A673 (cell line): ENCODE results near the gene PLPP1. TPM values are rescaled to one million over a fixed set of nuclear protein-coding genes. Genes with fewer than 3 reads are reported as not detected.

Experiments used
- BruUV-seq: library from RNA; stranded (reverse); fragments of 400-500 nt; replicated peaks from 2 replicates; lab custom pipeline; 2021; lab: Mats Ljungman, UMichigan
- CTCF ChIA-PET: fragments of 300-600 bp; sonication (Branson Sonifier 250); formaldehyde crosslinking; loops from one replicate; lab custom pipeline; 2022; ENCODE audit warnings: antibody characterized with exemption; lab: Charles Lee
- POLR2A ChIA-PET: fragments of 300-600 bp; sonication (Branson Sonifier 250); formaldehyde crosslinking; loops from one replicate; lab custom pipeline; 2022; ENCODE audit warnings: antibody characterized with exemption; ENCODE audit not compliant: low non-redundant PET; lab: Charles Lee
- DNase-seq: peaks from one replicate; pipeline ENCODE4 v3.0.0-alpha.2; 2015; ENCODE audit warnings: low spot score
- H3K27ac ChIP-seq: fragments of 200-600 bp; sonication (generic); 2 replicates; pipeline ENCODE4 v1.5.1; 2016; ENCODE audit warnings: mixed run types, low read depth, mild to moderate bottlenecking, mixed read lengths, antibody characterized with exemption, low read length; ENCODE audit not compliant: poor library complexity, severe bottlenecking
- H3K27me3 ChIP-seq: fragments of 200-600 bp; sonication (generic); replicated peaks from 2 replicates; pipeline ENCODE4 v1.6.1; 2017; ENCODE audit warnings: mixed run types, low read depth, mild to moderate bottlenecking, mixed read lengths, antibody characterized with exemption, low read length; ENCODE audit not compliant: insufficient read depth, poor library complexity
- H3K36me3 ChIP-seq: fragments of 200-600 bp; sonication (generic); 2 replicates; pipeline ENCODE4 v1.6.1; 2016; ENCODE audit warnings: mixed run types, mild to moderate bottlenecking, mixed read lengths, antibody characterized with exemption, low read length; ENCODE audit not compliant: insufficient read depth, poor library complexity, severe bottlenecking
- H3K4me1 ChIP-seq: fragments of 200-600 bp; sonication (generic); 2 replicates; pipeline ENCODE4 v1.6.1; 2017; ENCODE audit warnings: mixed run types, mild to moderate bottlenecking, mixed read lengths, antibody characterized with exemption, low read length; ENCODE audit not compliant: insufficient read depth, poor library complexity, severe bottlenecking
- H3K4me3 ChIP-seq: fragments of 200-600 bp; sonication (generic); 2 replicates; pipeline ENCODE4 v1.5.1; 2016; ENCODE audit warnings: low read depth, mixed run types, mild to moderate bottlenecking, mixed read lengths, low read length; ENCODE audit not compliant: poor library complexity, severe bottlenecking
- H3K9me3 ChIP-seq: fragments of 200-600 bp; sonication (generic); 2 replicates; pipeline ENCODE4 v1.6.1; 2016; ENCODE audit warnings: mixed run types, low read depth, mild to moderate bottlenecking, mixed read lengths, antibody characterized with exemption, low read length; ENCODE audit not compliant: poor library complexity, severe bottlenecking
- CTCF ChIP-seq: fragments of 300-800, 200-600 bp; sonication (generic); conservative IDR thresholded peaks from 2 replicates; pipeline ENCODE4 v1.5.1; 2017; ENCODE audit warnings: low read depth, mild to moderate bottlenecking, antibody characterized with exemption, low read length, moderate library complexity, mixed read lengths
- EZH2 ChIP-seq: fragments of 200-600 bp; sonication (generic); IDR thresholded peaks from 2 replicates; pipeline ENCODE4 v1.6.1; 2017; ENCODE audit warnings: borderline replicate concordance, low read depth, mild to moderate bottlenecking, mixed read lengths, antibody characterized with exemption, low read length; ENCODE audit not compliant: poor library complexity, severe bottlenecking
- intact Hi-C: fragments of 100-400 bp; cut with micrococcal nuclease; formaldehyde crosslinking; loops from one replicate; pipeline ENCODE4 v1.10.0; 2022; ENCODE audit not compliant: unreplicated experiment
- total RNA-seq: library from RNA; stranded (reverse); gene quantifications from 2 replicates; pipeline ENCODE4 v1.2.3, GENCODE V29; 2021

Gene PLPP1
- total RNA-seq, 1 experiment from 2014 or later: 6.7 TPM

DNA sequence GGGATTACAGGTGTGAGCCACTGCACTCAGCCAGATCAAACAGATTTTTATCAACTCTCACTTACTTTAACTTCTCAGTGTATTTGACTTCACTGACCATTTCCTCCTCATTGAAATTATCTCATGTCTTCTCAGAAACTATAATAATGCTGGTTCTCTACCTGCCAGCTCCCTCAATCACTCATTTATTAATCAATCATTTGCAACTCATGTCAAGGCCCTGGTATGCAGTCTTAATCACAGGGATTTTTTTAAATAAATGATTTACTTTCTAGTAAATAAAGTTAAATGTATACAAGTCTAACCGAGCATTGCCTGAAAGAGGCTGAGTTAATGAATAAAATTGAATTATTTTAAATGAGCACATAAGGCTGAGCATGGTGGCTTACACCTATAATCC is 63.3 kb downstream of the PLPP1 start:
- intact Hi-C loops: no loop called here

DNA sequence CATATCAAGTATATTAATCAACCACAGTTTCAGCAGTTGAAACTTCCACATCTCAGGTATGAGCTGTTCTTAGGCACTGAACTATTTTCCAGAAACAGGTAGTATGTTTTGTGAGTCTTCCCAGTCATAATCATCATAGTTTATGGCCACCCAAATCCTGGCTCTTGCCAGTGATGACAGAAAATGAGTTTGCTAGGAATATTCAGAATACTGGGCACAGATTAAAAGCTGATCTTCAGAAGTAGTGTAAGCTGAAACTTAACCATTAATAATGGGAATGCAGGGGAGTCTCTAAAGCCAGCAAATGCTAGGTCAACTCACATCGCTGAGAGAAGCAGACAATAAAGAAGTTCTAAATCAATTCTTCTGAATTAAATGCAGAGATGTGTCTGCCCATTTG is 64.5 kb downstream of the PLPP1 start:
- no peaks in the 10 kb centered on the region for H3K36me3 ChIP-seq
- TF ChIP-seq CTCF (no peak), EZH2 (no peak)
- intact Hi-C loops: no loop called here
- H3K27ac ChIP-seq: no peak overlapping the region
- H3K4me1 ChIP-seq: no peaks in the 10 kb centered on the region
- ChIA-PET CTCF (no interaction called here), POLR2A (interaction anchor here (0.7 kb wide), 1 partner anchor 167 kb away, joined by 3 read pairs; no protein-coding TSS in a partner anchor)
- H3K4me3 ChIP-seq: no peak overlapping the region
- DNase-seq: no peak
- no peaks in the 10 kb centered on the region for H3K9me3 ChIP-seq
- no peaks in the 10 kb centered on the region for H3K27me3 ChIP-seq
- no TSS peak for BruUV-seq

More for the DNA sequence above, 63.3 kb downstream of the PLPP1 start:
- CTCF ChIA-PET: no interaction called here
- no peaks in the 10 kb centered on the region for H3K27me3 ChIP-seq
- no peak for DNase-seq
- no peaks in the 10 kb centered on the region for H3K9me3 ChIP-seq
- no TSS peak for BruUV-seq
- no peak overlapping the region for H3K27ac ChIP-seq
- H3K36me3 ChIP-seq: no peaks in the 10 kb centered on the region
- TF ChIP-seq EZH2 (no peak), CTCF (no peak)
- POLR2A ChIA-PET: no interaction called here
- H3K4me1 ChIP-seq: no peaks in the 10 kb centered on the region
- H3K4me3 ChIP-seq: no peak overlapping the region

GRCh38 chr5:55469839-55470238 is 64.9 kb downstream of the PLPP1 start:
- POLR2A ChIA-PET: no interaction called here
- H3K36me3 ChIP-seq: no peaks in the 10 kb centered on the region
- H3K9me3 ChIP-seq: no peaks in the 10 kb centered on the region
- TF ChIP-seq EZH2: no peak
- TF ChIP-seq CTCF: no peak
- no peak for DNase-seq
- H3K27ac ChIP-seq: no peak overlapping the region
- no peaks in the 10 kb centered on the region for H3K27me3 ChIP-seq
- no peak overlapping the region for H3K4me3 ChIP-seq
- intact Hi-C loops: no loop called here
- H3K4me1 ChIP-seq: no peaks in the 10 kb centered on the region
- BruUV-seq: no TSS peak
- CTCF ChIA-PET: no interaction called here
